Hematopoietic multipotent progenitor cell treated with erythropoietin and hydrocortisone succinate and interleukin-3 and kit ligand, for 8 days (in vitro differentiated cells): ENCODE data around the gene OLIG2.
A peak's percentile ranks its signal among the peaks of the same experiment; 100 is the strongest.

ENCODE experiments used
- DNase-seq: peaks from one replicate; pipeline ENCODE4 v3.0.0-alpha.2; 2015

OLIG2 gene

DNA sequence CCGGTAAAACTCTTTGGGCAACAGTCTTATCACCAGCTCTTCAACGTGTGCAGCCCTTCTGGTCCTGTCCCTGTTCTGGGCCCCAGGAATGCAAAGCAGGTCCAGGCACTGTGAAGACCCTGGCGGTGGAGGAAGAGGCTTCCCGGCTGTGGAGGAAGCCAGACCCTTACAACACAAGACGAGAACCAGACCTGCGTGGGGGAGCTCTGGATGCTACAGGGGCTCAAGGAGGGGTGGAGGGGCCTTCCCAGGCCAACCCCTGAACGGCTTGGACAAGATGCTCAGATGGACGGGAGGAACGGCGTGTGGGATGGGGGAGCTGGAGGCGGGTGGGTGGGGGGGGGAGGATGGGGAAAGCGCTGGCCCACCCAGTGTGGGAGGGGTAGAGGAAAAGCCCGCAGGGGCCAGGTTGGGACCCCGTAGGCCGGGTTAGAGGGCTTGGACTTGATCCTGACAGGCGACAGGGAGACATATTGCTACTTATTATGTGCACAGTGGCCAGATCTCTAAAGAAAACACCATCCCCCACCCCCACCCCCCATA, 5.1 kb upstream of the OLIG2 start:
- DNase-seq, result no peak

DNA sequence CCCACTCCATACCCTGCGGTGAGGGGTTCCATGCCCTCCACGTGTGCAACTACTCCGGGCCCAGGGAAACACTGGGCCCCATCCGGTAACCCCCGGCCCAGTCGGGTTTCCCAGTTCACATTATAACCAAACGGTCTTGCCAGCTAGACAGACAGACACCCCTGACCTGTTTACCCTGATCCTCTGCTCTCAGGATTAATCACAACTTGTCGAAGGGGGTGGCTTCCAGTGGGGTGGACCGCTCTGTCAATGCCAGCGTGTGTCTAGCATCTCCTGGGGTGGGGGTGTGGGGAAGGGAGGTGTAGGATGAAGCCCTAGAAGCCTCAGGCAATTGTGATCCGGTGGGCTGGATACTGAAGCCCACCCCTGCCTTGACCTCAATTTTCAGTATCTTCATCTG, 4.6 kb upstream of the OLIG2 start:
- DNase-seq, result no peak

DNA sequence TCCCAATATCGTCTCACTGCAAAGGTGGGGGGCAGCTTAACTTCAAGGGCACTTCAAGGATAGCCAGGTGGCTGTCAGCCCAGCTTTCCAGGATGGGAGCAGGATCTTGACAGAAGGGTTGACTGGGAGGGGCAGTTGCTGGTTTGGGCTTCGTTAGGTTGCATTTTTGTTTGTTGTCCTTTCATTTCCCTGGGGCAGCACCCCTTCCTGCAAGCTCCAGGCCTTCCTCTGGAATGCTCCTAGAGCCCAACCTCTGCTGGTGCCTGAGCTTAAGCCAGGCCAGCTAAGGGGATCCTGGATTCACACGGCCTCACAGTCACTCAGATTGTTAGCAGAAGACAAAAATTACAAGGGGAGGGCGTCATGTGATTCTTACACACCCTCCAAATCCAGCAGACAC, 4.1 kb upstream of the OLIG2 start:
- no peak for DNase-seq

DNA sequence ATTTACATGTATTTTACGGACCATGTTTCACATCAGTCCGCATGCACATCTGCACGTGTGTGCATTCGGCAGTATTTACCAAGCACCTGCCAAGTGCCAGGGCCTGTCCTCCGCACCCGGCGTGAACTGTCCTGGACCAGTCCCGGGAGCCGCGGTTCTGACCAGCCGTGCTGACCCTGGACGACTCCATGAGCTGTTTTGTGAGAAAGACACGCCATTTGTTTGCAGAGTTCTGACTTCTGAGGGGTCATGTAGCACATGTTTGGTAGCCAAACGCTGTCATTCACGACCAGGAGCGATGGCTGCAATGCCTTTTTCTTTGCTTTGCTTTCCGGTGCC, 3.3 kb upstream of the OLIG2 start:
- DNase-seq, result no peak

DNA sequence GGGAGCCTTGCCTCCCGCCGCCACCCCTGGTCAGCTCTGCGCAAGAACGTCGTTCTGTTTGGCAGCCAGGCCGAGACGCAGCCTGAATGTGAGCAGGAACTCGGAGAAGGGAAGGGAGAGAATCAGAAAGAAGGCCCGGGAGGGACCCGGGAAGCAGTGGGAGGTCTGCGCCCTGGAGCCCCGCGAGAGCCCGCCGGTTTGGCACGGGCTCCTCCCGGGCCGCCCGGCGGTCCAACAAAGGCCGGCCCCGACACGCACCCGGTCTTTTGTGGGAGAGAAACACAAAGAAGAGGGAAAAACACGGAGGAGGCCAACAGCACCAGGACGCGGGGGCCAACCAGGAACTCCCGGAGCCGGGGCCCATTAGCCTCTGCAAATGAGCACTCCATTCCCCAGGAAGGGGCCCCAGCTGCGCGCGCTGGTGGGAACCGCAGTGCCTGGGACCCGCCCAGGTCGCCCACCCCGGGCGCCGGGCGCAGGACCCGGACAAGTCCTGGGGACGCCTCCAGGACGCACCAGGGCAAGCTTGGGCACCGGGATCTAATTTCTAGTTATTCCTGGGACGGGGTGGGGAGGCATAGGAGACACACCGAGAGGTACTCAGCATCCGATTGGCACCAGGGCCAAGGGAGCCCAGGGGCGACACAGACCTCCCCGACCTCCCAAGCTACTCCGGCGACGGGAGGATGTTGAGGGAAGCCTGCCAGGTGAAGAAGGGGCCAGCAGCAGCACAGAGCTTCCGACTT, 2.7 kb upstream of the OLIG2 start:
- no peak for DNase-seq

DNA sequence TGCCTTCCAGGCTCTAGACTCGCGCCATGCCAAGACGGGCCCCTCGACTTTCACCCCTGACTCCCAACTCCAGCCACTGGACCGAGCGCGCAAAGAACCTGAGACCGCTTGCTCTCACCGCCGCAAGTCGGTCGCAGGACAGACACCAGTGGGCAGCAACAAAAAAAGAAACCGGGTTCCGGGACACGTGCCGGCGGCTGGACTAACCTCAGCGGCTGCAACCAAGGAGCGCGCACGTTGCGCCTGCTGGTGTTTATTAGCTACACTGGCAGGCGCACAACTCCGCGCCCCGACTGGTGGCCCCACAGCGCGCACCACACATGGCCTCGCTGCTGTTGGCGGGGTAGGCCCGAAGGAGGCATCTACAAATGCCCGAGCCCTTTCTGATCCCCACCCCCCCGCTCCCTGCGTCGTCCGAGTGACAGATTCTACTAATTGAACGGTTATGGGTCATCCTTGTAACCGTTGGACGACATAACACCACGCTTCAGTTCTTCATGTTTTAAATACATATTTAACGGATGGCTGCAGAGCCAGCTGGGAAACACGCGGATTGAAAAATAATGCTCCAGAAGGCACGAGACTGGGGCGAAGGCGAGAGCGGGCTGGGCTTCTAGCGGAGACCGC, 2.0 kb upstream of the OLIG2 start:
- no peak for DNase-seq

DNA sequence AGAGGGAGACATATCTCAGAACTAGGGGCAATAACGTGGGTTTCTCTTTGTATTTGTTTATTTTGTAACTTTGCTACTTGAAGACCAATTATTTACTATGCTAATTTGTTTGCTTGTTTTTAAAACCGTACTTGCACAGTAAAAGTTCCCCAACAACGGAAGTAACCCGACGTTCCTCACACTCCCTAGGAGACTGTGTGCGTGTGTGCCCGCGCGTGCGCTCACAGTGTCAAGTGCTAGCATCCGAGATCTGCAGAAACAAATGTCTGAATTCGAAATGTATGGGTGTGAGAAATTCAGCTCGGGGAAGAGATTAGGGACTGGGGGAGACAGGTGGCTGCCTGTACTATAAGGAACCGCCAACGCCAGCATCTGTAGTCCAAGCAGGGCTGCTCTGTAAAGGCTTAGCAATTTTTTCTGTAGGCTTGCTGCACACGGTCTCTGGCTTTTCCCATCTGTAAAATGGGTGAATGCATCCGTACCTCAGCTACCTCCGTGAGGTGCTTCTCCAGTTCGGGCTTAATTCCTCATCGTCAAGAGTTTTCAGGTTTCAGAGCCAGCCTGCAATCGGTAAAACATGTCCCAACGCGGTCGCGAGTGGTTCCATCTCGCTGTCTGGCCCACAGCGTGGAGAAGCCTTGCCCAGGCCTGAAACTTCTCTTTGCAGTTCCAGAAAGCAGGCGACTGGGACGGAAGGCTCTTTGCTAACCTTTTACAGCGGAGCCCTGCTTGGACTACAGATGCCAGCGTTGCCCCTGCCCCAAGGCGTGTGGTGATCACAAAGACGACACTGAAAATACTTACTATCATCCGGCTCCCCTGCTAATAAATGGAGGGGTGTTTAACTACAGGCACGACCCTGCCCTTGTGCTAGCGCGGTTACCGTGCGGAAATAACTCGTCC, 1.3 kb upstream of the OLIG2 start:
- no peak for DNase-seq

DNA sequence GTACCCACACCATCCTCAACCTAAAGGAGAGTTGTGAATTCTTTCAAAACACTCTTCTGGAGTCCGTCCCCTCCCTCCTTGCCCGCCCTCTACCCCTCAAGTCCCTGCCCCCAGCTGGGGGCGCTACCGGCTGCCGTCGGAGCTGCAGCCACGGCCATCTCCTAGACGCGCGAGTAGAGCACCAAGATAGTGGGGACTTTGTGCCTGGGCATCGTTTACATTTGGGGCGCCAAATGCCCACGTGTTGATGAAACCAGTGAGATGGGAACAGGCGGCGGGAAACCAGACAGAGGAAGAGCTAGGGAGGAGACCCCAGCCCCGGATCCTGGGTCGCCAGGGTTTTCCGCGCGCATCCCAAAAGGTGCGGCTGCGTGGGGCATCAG, 638 bp upstream of the OLIG2 start:
- peak; percentile 21 for DNase-seq

DNA sequence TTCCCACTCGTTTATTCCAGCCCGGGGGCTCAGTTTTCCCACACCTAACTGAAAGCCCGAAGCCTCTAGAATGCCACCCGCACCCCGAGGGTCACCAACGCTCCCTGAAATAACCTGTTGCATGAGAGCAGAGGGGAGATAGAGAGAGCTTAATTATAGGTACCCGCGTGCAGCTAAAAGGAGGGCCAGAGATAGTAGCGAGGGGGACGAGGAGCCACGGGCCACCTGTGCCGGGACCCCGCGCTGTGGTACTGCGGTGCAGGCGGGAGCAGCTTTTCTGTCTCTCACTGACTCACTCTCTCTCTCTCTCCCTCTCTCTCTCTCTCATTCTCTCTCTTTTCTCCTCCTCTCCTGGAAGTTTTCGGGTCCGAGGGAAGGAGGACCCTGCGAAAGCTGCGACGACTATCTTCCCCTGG, 716 bp downstream of the OLIG2 start:
- no peak for DNase-seq

DNA sequence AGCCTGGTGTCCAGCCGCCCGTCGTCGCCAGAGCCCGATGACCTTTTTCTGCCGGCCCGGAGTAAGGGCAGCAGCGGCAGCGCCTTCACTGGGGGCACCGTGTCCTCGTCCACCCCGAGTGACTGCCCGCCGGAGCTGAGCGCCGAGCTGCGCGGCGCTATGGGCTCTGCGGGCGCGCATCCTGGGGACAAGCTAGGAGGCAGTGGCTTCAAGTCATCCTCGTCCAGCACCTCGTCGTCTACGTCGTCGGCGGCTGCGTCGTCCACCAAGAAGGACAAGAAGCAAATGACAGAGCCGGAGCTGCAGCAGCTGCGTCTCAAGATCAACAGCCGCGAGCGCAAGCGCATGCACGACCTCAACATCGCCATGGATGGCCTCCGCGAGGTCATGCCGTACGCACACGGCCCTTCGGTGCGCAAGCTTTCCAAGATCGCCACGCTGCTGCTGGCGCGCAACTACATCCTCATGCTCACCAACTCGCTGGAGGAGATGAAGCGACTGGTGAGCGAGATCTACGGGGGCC, 1.2 kb downstream of the OLIG2 start:
- DNase-seq, result no peak

DNA sequence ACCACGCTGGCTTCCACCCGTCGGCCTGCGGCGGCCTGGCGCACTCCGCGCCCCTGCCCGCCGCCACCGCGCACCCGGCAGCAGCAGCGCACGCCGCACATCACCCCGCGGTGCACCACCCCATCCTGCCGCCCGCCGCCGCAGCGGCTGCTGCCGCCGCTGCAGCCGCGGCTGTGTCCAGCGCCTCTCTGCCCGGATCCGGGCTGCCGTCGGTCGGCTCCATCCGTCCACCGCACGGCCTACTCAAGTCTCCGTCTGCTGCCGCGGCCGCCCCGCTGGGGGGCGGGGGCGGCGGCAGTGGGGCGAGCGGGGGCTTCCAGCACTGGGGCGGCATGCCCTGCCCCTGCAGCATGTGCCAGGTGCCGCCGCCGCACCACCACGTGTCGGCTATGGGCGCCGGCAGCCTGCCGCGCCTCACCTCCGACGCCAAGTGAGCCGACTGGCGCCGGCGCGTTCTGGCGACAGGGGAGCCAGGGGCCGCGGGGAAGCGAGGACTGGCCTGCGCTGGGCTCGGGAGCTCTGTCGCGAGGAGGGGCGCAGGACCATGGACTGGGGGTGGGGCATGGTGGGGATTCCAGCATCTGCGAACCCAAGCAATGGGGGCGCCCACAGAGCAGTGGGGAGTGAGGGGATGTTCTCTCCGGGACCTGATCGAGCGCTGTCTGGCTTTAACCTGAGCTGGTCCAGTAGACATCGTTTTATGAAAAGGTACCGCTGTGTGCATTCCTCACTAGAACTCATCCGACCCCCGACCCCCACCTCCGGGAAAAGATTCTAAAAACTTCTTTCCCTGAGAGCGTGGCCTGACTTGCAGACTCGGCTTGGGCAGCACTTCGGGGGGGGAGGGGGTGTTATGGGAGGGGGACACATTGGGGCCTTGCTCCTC, 1.9 kb downstream of the OLIG2 start:
- no peak for DNase-seq

DNA sequence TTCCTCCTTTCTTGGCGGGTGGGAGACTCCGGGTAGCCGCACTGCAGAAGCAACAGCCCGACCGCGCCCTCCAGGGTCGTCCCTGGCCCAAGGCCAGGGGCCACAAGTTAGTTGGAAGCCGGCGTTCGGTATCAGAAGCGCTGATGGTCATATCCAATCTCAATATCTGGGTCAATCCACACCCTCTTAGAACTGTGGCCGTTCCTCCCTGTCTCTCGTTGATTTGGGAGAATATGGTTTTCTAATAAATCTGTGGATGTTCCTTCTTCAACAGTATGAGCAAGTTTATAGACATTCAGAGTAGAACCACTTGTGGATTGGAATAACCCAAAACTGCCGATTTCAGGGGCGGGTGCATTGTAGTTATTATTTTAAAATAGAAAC, 2.5 kb downstream of the OLIG2 start:
- DNase-seq, result no peak

DNA sequence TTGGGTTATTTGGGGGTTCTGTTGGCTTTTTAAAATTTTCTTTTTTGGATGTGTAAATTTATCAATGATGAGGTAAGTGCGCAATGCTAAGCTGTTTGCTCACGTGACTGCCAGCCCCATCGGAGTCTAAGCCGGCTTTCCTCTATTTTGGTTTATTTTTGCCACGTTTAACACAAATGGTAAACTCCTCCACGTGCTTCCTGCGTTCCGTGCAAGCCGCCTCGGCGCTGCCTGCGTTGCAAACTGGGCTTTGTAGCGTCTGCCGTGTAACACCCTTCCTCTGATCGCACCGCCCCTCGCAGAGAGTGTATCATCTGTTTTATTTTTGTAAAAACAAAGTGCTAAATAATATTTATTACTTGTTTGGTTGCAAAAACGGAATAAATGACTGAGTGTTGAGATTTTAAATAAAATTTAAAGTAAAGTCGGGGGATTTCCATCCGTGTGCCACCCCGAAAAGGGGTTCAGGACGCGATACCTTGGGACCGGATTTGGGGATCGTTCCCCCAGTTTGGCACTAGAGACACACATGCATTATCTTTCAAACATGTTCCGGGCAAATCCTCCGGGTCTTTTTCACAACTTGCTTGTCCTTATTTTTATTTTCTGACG, 3.1 kb downstream of the OLIG2 start:
- no peak for DNase-seq

DNA sequence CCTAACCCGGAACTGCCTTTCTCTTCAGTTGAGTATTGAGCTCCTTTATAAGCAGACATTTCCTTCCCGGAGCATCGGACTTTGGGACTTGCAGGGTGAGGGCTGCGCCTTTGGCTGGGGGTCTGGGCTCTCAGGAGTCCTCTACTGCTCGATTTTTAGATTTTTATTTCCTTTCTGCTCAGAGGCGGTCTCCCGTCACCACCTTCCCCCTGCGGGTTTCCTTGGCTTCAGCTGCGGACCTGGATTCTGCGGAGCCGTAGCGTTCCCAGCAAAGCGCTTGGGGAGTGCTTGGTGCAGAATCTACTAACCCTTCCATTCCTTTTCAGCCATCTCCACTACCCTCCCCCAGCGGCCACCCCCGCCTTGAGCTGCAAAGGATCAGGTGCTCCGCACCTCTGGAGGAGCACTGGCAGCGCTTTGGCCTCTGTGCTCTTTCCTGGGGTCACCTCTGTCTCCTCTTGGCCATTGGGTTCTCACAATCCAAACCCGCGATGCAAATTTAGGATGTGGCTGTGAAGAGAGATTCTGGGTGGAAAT, 3.7 kb downstream of the OLIG2 start:
- DNase-seq, result no peak

DNA sequence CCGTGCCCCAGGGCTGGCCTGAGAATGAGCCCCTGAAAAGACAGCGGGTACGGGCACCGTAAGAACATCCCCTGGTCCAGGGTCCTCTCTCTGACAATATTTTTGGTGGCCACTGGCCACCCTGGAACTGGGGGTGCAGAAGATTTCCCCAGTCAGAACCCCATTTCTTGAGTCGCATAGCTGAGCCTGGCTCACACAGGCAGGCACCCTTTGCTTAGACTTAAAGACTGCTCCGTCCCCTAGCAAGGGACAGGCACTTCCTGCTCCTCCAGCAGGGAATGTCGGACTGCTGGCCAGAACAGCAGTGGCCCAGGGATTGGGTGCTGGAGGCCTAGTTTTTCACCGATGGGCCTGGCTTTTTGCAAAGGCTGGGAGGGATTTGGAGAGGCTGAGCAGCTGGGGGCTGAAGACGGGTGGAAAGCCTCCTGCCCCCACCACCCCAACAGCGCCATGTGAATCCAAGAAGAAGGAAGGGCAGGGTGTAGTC, 4.3 kb downstream of the OLIG2 start:
- DNase-seq, result no peak

DNA sequence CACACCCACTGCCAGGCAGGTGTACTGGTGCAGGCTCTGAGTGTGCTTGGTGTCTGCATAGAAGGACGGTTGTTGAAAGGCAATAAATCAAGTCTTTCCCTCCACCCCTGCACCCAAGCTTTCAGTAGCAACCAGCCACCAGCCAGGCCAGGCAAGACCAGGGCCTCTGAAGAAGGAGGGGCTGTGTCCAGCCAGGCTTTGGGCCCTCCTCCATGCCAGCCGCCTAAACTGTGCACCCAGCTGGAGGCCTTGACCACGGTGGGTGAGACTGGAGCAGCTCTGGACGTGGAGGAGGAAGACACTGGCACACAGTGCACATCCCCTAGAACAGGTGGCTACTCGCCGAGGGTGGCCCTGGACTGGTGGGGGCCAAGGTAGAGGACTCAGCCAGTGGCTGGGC, 4.9 kb downstream of the OLIG2 start:
- no peak for DNase-seq

DNA sequence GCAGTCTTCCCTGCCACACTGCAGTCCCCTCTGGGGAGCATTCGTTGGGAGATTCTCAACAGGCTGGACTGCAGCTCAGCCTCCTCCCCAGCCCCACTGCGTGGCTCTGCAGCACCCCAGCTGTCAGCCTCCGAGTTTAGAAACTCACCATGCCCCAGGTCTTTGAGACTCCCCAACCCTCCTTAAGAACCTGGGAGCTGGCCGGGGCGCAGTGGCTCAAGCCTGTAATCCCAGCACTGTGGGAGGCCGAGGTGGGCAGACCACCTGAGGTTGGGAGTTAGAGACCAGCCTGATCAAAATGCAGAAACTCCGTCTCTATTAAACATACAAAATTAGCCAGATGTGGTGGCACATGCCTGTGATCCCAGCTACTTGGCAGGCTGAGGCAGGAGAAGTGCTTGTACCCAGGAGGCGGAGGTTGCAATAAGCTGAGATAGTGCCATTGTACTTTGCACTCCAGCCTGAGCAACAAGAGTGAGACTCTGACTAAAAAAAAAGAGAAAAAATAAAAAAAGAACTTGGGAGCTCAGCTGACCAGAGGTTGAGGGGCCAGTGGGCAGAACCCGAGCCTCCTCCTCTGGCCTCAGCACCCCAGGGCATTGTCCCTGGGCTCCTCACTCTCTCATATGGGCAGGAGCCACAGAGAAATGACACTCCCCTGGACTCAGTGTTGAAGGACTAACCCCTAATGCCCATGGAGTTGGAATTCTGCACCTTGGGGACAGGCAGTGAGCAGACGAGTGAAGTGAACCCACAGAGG, 5.6 kb downstream of the OLIG2 start:
- DNase-seq, result no peak

DNA sequence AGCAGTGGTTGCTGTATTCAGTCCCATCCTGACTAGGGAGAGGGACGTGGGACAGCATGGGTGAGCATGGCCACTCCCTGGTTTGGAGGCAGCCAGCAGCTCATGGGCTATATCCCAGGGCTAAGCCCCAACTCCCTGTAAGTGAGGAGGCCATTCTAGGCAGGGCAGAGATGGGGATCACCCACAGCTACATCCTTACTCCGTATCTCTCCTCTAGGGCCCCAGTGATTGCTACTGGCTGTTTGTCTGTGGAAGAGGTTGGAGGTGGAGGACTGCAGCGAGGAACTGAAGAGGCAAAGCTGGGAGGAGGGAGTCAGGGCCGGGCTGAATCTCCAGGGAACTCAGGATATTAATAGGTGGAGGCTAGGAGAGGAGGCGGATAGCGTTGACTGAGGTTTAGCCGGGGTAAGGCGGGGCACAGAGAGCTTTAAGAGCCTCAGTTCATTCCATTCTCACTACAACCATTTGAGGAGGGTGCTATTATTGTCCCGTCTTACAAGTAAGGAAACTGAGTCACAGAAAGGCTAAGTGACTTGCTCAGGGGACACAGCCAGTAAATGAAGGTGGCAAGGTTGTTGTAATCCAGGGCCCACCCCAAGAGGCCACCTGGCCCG, 6.8 kb downstream of the OLIG2 start:
- DNase-seq, result no peak

DNA sequence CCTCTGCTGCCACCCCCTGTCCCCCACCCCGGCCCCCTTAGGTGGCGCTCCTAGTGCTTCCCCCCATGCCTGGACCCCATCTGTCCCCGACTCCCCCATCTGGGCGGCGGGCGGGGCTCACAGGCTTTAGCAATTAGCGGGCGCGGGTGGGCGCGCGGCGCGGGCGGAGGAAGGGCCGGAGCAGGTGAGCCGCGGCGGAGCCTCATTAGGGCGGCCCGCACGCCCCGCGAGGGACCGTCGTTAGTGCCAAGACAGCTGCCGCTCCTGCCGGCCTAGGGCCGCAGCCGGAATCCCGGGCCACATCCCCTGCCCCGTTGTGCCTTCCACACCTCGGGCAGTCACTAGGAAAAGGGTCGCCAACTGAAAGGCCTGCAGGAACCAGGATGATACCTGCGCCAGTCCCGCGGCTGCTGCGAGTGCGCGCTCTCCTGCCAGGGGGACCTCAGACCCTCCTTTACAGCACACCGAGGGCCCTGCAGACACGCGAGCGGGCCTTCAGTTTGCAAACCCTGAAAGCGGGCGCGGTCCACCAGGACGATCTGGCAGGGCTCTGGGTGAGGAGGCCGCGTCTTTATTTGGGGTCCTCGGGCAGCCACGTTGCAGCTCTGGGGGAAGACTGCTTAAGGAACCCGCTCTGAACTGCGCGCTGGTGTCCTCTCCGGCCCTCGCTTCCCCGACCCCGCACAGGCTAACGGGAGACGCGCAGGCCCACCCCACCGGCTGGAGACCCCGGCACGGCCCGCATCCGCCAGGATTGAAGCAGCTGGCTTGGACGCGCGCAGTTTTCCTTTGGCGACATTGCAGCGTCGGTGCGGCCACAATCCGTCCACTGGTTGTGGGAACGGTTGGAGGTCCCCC, 7.6 kb downstream of the OLIG2 start:
- no peak for DNase-seq
